ENCODE data around the gene RPL13.

Gene RPL13

DNA sequence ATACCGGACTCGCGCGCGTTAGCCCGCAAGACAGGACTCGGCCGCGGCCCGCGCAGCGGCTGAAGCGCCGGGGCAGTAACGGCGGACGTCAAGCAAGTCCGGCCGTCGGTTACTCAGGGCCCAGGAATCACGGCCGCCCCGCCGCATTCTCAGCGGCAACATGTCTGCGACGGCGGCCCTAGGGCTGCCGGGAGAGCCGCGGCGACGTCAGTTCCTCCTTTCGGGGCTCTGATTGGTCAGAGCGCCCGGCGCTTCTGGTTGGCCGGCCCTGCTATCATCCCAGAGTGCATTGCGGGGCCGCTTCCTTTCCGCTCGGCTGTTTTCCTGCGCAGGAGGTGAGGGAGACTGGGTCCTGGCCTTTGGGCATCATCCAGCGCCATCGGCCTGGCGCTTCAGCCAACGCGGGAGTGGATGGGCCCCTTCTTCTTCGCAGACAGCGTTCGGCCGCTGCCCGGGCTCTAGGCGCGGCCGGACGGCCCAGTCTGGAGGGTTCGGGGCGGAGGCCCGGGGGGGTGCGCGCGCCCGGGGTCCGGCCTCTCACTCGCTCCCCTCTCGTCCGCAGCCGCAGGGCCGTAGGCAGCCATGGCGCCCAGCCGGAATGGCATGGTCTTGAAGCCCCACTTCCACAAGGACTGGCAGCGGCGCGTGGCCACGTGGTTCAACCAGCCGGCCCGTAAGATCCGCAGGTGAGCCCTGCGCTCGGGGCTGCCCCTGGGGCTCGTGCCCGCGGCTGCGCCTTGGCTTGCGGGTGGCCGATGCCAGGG lies at the start of gene RPL13:
Gene RPL13 (plus strand): TSS at position 305 of the 764 bp plus-strand sequence. CDS start 278 bp downstream, at position 583.
- DNase-seq: peak; percentile 67

- DNase-seq: no peak
Observed at GRCh38 chr16:89511374-89511773, 49.1 kb upstream of the RPL13 start.

- no peak for DNase-seq
Observed at GRCh38 chr16:89512453-89512852, 48.0 kb upstream of the RPL13 start.

GRCh38 chr16:89517128-89517527 lies 43.4 kb upstream of the RPL13 start:
- DNase-seq: no peak

- no peak for DNase-seq
Observed at GRCh38 chr16:89519881-89520280, 40.6 kb upstream of the RPL13 start.

- no peak for DNase-seq
Observed at GRCh38 chr16:89522287-89522686, 38.2 kb upstream of the RPL13 start.

DNA sequence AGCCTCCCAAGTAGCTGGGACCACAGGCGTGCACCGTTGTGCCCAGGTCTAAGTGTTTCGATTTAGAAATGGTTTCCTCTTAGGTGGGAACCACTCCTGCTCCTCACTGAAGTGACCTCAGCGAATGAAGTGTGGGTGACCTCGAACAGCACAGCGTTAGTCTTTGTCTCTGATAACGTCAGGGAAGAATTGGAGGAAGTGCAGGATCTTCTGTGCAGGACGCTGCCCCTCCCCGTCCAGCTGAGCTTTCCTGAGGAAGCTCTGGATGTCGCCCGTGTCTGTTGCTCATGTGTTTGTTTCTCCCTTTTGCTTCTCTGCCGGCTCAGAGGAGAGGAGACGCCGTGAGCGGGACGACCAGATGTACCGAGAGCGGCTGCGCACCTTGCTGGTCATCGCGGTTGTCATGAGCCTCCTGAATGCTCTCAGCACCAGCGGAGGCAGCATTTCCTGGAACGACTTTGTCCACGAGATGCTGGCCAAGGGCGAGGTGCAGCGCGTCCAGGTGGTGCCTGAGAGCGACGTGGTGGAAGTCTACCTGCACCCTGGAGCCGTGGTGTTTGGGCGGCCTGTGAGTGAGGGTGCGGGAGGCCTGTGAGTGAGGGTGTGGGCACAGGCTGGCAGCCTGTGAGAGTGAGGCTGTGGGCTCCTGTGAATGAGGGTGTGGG lies 36.7 kb upstream of the RPL13 start:
- no peak for DNase-seq

DNA sequence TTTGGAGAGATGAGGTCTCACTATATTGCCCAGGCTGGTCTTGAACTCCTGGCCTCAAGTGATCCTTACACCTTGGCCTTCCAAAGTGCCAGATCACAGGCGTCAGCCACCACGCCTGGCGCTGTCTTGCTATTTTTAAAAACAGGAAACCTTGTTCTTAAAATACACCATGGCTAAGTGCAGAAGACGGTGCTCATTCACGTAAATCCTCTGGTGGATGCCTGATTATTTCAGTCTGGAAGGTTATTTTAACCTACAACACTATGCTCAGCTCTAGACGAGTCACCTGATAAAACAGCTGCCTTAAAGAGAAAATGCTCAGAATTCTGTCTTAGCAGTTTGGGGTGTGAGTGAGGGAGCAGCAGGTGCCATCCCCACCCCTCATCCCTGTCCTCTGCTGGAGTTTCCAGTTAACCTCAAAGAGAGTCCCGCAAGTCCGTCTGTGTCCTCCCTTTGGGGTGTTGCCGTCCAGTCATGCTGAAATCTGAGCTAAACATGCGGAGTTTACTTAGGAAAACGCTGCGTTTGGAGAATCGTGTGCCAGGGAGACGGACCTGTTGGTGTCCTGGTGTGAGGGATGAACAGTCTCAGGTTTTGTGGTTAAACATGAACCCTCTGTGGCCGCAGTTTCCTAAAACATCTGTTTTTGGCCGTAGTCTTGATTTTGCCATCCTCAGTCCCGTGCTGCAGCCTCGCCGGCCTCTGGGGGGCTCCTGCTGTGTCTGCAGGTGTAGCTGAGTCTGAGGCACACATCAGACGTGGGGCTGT lies 35.2 kb upstream of the RPL13 start:
- no peak for DNase-seq

DNA sequence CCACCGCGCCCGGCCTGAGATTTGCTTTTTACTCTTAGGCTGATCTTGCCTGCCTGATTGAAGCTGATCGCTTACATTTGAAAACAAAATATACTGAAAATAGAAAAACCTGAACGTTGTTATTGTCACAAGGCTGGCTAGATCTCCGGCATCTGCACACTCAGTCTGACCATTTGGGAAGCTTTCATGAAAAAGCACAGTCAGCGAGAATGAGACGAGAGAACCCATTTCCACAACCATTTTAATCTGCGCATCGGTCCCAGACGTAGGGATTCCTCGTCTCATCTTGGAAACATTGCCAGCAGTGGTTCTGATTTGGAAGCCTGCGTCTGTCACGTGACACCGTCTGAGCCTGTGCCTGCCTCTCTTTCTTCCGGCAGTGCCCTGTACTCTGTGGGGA lies 31.4 kb upstream of the RPL13 start:
- no peak for DNase-seq

- DNase-seq: no peak
Observed at GRCh38 chr16:89530401-89531381, 29.8 kb upstream of the RPL13 start.

DNA sequence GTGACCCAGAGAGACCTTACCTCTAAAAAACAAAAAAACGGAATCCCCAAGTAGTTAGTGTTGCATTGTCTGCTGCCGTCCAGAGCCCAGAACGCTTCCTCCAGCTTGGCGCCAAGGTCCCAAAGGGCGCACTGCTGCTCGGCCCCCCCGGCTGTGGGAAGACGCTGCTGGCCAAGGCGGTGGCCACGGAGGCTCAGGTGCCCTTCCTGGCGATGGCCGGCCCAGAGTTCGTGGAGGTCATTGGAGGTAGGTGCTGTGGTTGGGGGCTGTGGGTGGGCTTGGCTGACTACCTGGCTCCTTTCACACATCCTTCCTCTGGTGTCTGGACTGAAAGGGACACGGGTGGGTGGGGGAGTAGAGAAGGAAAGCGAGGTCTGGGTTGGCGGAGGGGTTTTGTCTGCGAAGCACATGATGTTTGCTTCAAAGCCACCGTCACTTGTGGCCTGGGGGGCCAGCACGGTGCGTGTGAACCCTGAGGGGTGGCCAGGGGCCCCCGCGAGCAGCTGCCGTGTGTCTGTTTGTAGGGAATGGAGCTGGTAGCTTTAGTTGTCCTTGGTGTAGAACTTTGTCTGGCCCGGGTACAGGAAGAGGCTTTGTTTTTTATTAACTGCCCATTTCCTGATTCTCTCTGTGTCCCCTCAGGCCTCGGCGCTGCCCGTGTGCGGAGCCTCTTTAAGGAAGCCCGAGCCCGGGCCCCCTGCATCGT lies 28.5 kb upstream of the RPL13 start:
- no peak for DNase-seq

DNA sequence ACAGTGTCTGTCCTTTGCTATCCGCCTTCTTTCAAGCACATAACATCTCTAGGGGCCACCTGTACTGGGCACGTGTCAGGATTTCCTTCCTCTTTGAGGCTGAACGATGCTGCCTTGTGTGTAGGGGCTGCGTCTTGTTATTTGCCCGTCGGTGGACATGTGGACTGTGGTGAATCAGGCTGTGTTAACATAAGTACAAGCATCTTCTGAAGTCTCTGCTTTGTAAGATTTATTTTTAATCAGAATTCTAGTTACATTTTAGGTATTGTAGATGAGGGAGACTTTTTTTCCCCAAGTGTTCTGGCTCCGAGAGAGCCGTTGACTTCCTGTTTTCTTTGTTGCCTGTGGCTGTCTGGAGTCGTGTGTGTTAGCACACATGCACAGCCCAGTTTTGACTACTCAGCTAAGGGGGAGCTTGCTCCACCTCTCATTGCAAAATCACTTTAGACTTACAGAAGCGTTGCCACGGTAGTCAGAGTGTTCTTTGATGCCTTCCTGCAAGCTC lies 26.2 kb upstream of the RPL13 start:
- DNase-seq: no peak

DNA sequence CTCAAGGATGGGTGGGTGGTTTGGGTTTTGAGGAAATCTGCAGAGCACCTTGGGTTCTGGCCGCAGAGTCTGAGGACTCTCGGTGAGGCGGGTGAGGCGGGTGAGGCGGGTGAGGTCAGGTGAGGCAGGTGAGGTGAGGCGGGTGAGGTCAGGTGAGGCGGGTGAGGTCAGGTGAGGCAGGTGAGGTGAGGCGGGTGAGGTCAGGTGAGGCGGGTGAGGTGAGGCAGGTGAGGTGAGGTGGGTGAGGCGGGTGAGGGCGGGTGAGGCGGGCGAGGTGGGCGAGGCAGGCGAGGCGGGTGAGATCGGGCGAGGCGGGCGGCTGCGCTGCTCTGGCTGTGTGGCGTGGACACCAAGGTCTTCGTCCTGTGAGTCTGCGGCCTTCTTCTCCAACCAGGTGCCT lies 24.1 kb upstream of the RPL13 start:
- no peak for DNase-seq

DNA sequence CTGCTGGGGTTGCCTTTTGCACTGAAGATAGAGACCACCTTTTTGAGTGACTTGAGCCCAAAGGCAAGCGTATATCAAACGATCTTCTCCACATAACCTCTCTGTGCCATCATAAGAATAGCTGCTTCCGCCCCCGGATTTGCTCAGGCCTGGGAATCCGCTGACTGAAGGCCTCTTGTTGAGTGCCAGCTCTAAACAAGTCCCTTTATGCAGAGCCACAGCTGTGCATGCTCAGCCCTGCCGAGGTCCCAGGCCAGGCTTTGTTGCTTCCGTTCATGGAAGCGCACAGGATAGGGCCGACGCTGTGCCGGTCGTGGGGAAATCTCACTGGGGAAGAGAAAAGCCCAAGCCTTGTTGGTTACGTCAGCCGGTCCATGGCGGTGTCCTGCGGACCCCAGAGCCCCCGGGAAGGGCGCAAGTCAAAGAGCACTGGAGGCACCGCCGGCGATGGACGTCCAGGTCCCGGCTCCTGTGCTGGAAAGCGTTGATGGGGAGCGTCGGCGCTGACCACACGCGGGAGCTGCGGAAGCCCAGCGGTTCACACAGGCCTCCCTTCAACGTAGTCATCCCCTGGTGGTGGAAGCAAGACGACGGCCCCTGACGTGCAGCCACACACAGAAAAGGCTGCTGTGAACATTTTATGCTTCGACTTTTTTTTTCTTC lies 23.5 kb upstream of the RPL13 start:
- DNase-seq: no peak

DNA sequence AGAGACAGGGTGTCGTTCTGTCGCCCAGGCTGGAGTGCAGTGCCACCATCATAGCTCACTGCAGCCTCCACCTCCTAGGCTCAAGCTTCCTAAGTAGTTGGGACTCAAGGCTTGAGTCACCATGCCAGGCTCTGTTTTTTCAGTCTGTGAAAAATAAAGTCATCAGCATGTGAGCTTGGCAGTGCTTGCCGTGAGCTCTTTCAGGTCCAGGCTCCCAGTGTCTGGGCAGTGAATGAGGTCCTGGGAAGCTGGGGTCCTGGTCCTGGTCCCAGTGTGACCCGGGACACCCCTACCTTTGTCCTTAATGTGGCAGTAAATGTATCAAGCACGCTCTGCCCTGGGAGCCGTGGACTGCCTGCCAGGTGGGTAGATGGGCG lies 22.9 kb upstream of the RPL13 start:
- DNase-seq: no peak

DNA sequence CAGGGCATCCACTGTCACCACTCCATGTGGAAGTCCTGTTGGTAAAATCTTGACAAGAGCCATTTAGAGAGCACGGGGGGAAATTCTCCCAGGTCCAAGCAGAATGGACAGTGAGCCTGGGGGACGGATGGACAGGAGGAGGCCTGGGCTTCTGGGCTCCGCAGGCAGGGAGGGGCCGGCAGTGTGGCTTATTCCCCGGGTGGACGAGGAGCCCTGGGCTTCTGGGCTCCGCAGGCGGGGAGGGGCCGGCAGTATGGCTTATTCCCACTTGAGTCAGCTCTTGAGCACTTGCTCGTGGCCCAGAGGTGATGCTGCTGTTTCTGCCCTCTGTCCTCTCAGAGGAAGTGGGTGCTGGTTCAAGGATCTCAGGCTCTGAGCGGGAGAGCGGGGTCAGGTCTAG lies 22.2 kb upstream of the RPL13 start:
- DNase-seq: no peak

- no peak for DNase-seq
Observed at GRCh38 chr16:89540557-89540956, 19.9 kb upstream of the RPL13 start.

GRCh38 chr16:89541792-89542191 lies 18.7 kb upstream of the RPL13 start:
- no peak for DNase-seq

DNA sequence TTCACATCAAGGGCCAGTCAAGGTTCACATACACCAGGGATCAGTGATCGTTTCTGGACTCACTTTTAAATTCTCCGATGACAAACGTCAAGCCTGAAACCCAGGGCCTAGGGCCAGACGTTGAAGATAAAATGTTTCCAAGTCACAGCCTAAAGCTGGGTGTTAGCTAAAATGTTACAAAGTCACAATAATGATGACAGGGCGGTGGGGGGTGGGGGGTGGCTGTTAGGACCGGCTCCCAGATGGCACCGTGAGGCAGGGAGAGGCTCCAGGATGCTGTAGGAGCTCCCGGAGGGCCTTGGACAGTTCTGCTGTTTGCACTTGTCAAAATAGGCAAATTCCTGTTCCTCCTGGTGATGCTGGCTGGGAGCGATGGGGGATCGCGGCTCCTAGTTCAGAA lies 16.4 kb upstream of the RPL13 start:
- no peak for DNase-seq

DNA sequence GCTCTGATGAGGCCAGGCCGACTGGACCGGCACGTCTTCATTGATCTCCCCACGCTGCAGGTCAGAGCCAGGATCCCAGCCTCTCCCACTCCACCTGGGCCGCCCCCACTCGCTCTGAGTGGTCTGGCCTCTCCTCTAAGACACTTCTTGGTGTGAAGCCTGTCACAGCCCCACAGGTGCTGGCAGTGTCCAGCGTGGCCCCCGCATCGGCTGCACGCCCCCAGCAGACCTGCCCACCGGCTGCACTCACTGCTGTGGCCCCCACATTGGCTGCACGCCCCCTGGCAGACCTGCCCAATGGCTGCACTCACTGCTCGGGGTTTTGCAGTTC lies 15.8 kb upstream of the RPL13 start:
- no peak for DNase-seq

DNA sequence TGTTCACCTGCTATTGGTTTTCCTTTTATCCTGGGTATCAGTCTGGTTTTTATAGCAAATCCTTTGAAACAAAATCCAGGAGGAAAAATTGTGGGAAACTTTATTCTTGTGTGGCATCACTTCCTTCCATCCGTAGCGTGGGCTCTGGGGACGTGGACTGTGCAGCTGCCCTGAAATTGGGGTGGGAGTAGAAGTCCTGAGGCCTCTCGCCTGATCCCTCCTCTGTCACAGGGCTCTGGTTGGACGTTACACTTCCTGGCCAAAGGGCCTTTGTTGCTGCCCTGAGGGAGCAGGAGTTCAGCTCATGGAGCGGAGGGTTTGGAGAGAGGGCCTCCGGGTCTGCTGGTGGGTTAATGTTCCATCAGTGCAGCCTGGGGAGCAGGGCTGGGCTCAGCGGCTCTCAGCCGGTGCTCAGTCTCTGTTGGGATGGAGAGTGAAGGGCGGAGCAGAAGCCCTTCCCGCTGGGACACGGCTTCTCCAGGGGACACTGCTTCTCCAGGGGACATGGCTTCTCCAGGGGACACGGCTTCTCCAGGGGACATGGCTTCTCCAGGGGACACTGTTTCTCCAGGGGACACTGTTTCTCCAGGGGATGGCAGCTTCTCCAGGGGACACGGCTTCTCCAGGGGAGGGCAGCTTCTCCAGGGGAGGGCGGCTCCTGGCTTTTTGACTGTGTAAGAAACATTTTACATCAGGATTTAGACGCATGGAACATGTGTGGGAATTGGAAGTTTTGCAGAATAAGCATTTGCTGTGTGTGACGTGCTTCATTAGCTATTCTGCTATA lies 15.2 kb upstream of the RPL13 start:
- DNase-seq: no peak
